ENCODE data around the gene TRIM75.
"Not testable (repeated sequence)": the region's sequence is repeated elsewhere in the genome, so short reads cannot be mapped to it uniquely, and the experiment has no call there.

- not testable (repeated sequence) for TF ChIP-seq CTCF, POLR2A (IDR thresholded peaks at IDR 0.05)
Measured at GRCh38 chr4:165092187-165092586, 38.5 kb downstream of the TRIM75 start.
